Stomach (tissue), 4 donors: ENCODE measurements around the gene PTGES3L.
A peak's percentile ranks its signal among the peaks of the same experiment; 100 is the strongest.

Experiments used
- POLR2A ChIP-seq, 4 donors: fragments of 450-650 bp; IDR thresholded peaks; one replicate each; pipeline ENCODE4 v1.6.1; 2016; ENCODE audit warnings: antibody characterized with exemption in 4 of 4, control low read depth in 2 of 4, mild to moderate bottlenecking in 1 of 4, moderate library complexity in 1 of 4
- POLR2AphosphoS5 ChIP-seq, 3 donors: sonication (generic); formaldehyde crosslinking; IDR thresholded peaks; one replicate each; pipeline ENCODE4 v1.6.1; 2016; ENCODE audit warnings: antibody characterized with exemption in 3 of 3
- TF ChIP-seq, protein P1 (sequence below), 7 experiments: fragments of 450-650 bp in 4 of 7; fragments of 200-600 bp in 3 of 7; sonication (generic) in 3 of 7; IDR thresholded peaks; one replicate each; pipeline ENCODE4 v1.5.1; 2016 to 2019; ENCODE audit warnings: antibody characterized with exemption in 7 of 7, control low read depth in 2 of 7, mild to moderate bottlenecking in 1 of 7

DNA sequence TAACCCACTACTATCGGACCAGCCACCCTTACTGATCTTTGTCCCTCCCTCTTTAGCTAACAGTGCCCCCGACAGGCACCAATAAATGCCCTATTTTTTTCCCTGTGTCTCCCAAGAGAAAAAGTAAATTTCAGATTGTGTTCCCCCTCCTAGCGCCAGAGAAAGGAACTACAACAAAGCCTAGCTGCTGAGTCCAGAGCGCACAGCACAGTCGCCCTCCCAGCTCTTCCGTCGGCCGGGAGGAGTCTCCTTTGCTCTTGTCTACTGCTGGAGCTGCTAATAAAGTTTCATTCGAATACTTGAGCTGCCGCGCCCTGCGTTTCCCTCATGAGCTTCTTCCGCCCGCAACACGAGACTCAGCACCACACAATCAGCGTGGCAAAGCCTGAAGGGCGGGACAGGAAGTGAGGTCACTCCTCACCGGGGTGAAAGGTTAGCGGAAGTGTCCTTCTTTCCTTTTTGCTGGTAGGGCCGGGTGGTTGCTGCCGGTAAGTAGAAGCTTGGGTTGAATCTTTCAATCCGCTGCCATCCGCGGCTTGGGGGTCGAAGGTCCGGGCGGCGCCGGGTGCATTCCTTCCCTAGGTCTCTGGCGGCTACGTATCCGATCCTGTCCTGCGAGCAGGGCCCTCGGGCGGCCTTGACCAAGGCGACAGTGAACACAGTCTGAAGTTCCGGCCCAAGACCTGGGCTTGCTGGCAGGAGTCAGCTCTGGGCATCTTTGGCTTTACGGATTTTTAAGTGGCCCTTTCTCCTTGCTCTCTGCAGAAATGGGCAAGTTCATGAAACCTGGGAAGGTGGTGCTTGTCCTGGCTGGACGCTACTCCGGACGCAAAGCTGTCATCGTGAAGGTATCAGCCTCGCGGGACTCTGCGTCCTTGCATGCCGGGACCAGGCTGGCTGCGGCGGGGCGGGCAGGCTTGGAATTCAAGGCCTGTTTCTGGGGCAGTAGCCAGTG lies 18.4 kb upstream of the PTGES3L start, which contains the start of gene RPL27:
- TF ChIP-seq POLR2AphosphoS5 (IDR thresholded peaks at IDR 0.05) (peak; percentile 86 to 99 (median 91)), POLR2A (IDR thresholded peaks at IDR 0.05) (peak in 1 of 4 donors; percentile 43)
- TF ChIP-seq, protein P1, sequence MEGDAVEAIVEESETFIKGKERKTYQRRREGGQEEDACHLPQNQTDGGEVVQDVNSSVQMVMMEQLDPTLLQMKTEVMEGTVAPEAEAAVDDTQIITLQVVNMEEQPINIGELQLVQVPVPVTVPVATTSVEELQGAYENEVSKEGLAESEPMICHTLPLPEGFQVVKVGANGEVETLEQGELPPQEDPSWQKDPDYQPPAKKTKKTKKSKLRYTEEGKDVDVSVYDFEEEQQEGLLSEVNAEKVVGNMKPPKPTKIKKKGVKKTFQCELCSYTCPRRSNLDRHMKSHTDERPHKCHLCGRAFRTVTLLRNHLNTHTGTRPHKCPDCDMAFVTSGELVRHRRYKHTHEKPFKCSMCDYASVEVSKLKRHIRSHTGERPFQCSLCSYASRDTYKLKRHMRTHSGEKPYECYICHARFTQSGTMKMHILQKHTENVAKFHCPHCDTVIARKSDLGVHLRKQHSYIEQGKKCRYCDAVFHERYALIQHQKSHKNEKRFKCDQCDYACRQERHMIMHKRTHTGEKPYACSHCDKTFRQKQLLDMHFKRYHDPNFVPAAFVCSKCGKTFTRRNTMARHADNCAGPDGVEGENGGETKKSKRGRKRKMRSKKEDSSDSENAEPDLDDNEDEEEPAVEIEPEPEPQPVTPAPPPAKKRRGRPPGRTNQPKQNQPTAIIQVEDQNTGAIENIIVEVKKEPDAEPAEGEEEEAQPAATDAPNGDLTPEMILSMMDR (IDR thresholded peaks at IDR 0.05) = peak in 6 of 7 experiments; percentile 79 to 98 (median 92)
